ENCODE results near the gene STAP2. TPM values are rescaled to one million over a fixed set of nuclear protein-coding genes. Genes with fewer than 3 reads are reported as not detected.
"Not testable (repeated sequence)": the region's sequence is repeated elsewhere in the genome, so short reads cannot be mapped to it uniquely, and the experiment has no call there.

Gene STAP2
- total RNA-seq, 1 donor from 2014 or later, result 11.8 TPM

GRCh38 chr19:4278010-4278409, 60.6 kb downstream of the STAP2 start:
- no peak overlapping the region for H3K4me3 ChIP-seq
- TF ChIP-seq CTCF (IDR thresholded peaks at IDR 0.05), result no peak
- intact Hi-C loops (cut with DNase I), result no loop called here
- H3K9me3 ChIP-seq, result no peaks in the 10 kb centered on the region
- no peak overlapping the region for H3K27ac ChIP-seq
- H3K4me1 ChIP-seq, result peaks cover 8% of the 10 kb centered on the region
- H3K27me3 ChIP-seq (ENCODE audit: low read depth), result peaks cover 52% of the 10 kb centered on the region
- ATAC-seq, result no peak
- DNase-seq, result no peak
- no peaks in the 10 kb centered on the region for H3K36me3 ChIP-seq

GRCh38 chr19:4277191-4277696, 61.4 kb downstream of the STAP2 start:
- no peak for TF ChIP-seq CTCF (IDR thresholded peaks at IDR 0.05)
- no peaks in the 10 kb centered on the region for H3K36me3 ChIP-seq
- intact Hi-C loops (cut with DNase I), result no loop called here
- no peaks in the 10 kb centered on the region for H3K9me3 ChIP-seq
- H3K27ac ChIP-seq, result no peak overlapping the region
- no peak for ATAC-seq
- no peak for DNase-seq
- peaks cover 8% of the 10 kb centered on the region for H3K4me1 ChIP-seq
- H3K27me3 ChIP-seq (ENCODE audit: low read depth), result peaks cover 44% of the 10 kb centered on the region
- H3K4me3 ChIP-seq, result no peak overlapping the region

GRCh38 chr19:4274321-4274686, 64.3 kb downstream of the STAP2 start:
- H3K27me3 ChIP-seq (ENCODE audit: low read depth), result peaks cover 15% of the 10 kb centered on the region
- peaks cover 21% of the 10 kb centered on the region for H3K36me3 ChIP-seq
- H3K9me3 ChIP-seq; intact Hi-C loops (cut with DNase I); H3K4me3 ChIP-seq; H3K27ac ChIP-seq; H3K4me1 ChIP-seq; DNase-seq; ATAC-seq: not testable (repeated sequence)

Other genes starting within 250 kb of the STAP2 start
- 125 TPM for gene MAP2K2, start 214.7 kb downstream of the STAP2 start, total RNA-seq
- not detected for gene CREB3L3, start 185.2 kb downstream of the STAP2 start, total RNA-seq
- 18.1 TPM for gene SIRT6, start 156.3 kb downstream of the STAP2 start, total RNA-seq
- gene ANKRD24, start 156.1 kb downstream of the STAP2 start, total RNA-seq, result 1.9 TPM
- 1.7 TPM for gene EBI3, start 109.3 kb downstream of the STAP2 start, total RNA-seq
- gene YJU2, start 91.7 kb downstream of the STAP2 start, total RNA-seq, result 16.7 TPM
- gene SHD, start 59.6 kb downstream of the STAP2 start, total RNA-seq, result not detected
- gene TMIGD2, start 36.4 kb downstream of the STAP2 start, total RNA-seq, result 1.7 TPM
- 0.62 TPM for gene FSD1, start 34.2 kb downstream of the STAP2 start, total RNA-seq
- gene MPND, start 4.7 kb upstream of the STAP2 start, total RNA-seq, result 41.2 TPM
- 44.3 TPM for gene SH3GL1, start 61.7 kb upstream of the STAP2 start, total RNA-seq
- gene CHAF1A, start 63.8 kb upstream of the STAP2 start, total RNA-seq, result 7.2 TPM
- 86.1 TPM for gene UBXN6, start 119.0 kb upstream of the STAP2 start, total RNA-seq
- 29.4 TPM for gene HDGFL2, start 133.5 kb upstream of the STAP2 start, total RNA-seq
- 4.6 TPM for gene PLIN4, start 179.7 kb upstream of the STAP2 start, total RNA-seq
- gene PLIN5, start 196.4 kb upstream of the STAP2 start, total RNA-seq, result 19.9 TPM
- 14.9 TPM for gene LRG1, start 201.2 kb upstream of the STAP2 start, total RNA-seq
- gene SEMA6B, start 220.9 kb upstream of the STAP2 start, total RNA-seq, result 11.3 TPM